ENCODE measurements around the gene TNFRSF6B. TPM values are rescaled to one million over a fixed set of nuclear protein-coding genes. Genes with fewer than 3 reads are reported as not detected.

Gene TNFRSF6B
- total RNA-seq, 1 donor from 2014 or later, result 2.8 TPM

DNA sequence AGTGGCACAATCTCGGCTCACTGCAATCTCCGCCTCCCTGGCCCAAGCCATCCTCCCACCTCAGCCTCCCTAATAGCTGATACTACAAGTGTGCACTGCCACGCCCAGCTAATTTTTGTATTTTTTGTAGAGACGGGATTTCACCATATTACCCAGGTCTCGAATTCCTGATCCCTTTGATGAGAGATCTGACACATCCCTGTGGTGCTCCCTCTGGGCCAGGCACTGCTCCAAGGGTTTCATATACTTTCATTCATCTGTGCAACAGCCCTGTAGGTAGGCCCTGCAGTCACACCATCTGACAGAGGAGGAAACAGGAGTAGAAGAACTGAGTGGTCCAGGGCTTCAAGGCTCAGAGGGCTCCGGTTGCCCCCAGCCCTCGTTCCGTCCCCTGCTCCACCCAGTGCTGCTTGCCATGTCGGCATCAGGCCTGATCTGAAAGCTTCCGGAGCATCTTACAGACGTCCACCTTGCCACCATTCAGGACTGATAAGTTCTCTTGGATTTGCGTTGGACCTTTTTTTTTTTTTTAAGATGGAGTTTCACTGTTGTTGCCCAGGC, 14.7 kb downstream of the TNFRSF6B start:
- H3K36me3 Mint-ChIP-seq (ENCODE audit: low read depth, unreplicated experiment), result peaks cover 21% of the 10 kb centered on the region
- Histone ChIP-seq H2AFZ (ENCODE audit: low read depth, low read length) (no peak overlapping the region), H3K4me2 (ENCODE audit: low read length) (no peak overlapping the region), H4K20me1 (ENCODE audit: insufficient read depth, low read length) (peaks cover 61% of the 10 kb centered on the region), H3K27ac (ENCODE audit: low read depth, low read length) (no peak overlapping the region), H3K4me3 (ENCODE audit: insufficient read depth, low read depth, low read length) (no peak overlapping the region), H3K4me1 (ENCODE audit: insufficient read depth, low read length) (peaks cover 15% of the 10 kb centered on the region), H3K36me3 (ENCODE audit: insufficient read depth, low read length) (peaks cover 21% of the 10 kb centered on the region), H3K27me3 (ENCODE audit: insufficient read depth, low read length) (no peaks in the 10 kb centered on the region), H3K9me3 (ENCODE audit: insufficient read depth, low read depth, low read length) (peaks cover 4% of the 10 kb centered on the region), H3K79me2 (ENCODE audit: insufficient read depth, low read length) (peaks cover 97% of the 10 kb centered on the region), H3K9ac (ENCODE audit: low read length) (no peak overlapping the region)
- peak overlapping the region; percentile 16 for H3K4me3 Mint-ChIP-seq (ENCODE audit: unreplicated experiment)
- no peak for DNase-seq (ENCODE audit: low read depth)
- FAIRE-seq, result no peak
- H3K9me3 Mint-ChIP-seq (ENCODE audit: unreplicated experiment), result peaks cover 13% of the 10 kb centered on the region
- no peak overlapping the region for H3K27ac Mint-ChIP-seq (ENCODE audit: unreplicated experiment)
- TF ChIP-seq, protein P1, sequence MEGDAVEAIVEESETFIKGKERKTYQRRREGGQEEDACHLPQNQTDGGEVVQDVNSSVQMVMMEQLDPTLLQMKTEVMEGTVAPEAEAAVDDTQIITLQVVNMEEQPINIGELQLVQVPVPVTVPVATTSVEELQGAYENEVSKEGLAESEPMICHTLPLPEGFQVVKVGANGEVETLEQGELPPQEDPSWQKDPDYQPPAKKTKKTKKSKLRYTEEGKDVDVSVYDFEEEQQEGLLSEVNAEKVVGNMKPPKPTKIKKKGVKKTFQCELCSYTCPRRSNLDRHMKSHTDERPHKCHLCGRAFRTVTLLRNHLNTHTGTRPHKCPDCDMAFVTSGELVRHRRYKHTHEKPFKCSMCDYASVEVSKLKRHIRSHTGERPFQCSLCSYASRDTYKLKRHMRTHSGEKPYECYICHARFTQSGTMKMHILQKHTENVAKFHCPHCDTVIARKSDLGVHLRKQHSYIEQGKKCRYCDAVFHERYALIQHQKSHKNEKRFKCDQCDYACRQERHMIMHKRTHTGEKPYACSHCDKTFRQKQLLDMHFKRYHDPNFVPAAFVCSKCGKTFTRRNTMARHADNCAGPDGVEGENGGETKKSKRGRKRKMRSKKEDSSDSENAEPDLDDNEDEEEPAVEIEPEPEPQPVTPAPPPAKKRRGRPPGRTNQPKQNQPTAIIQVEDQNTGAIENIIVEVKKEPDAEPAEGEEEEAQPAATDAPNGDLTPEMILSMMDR (IDR thresholded peaks at IDR 0.05; ENCODE audit: insufficient read depth, low read depth, low read length), result no peak
- no peak for TF ChIP-seq EZH2 (IDR thresholded peaks at IDR 0.05; ENCODE audit: insufficient read depth, low read length)
- H3K27me3 Mint-ChIP-seq (ENCODE audit: low read depth, unreplicated experiment), result no peaks in the 10 kb centered on the region
- peaks cover 10% of the 10 kb centered on the region for H3K4me1 Mint-ChIP-seq (ENCODE audit: low read depth, unreplicated experiment)

DNA sequence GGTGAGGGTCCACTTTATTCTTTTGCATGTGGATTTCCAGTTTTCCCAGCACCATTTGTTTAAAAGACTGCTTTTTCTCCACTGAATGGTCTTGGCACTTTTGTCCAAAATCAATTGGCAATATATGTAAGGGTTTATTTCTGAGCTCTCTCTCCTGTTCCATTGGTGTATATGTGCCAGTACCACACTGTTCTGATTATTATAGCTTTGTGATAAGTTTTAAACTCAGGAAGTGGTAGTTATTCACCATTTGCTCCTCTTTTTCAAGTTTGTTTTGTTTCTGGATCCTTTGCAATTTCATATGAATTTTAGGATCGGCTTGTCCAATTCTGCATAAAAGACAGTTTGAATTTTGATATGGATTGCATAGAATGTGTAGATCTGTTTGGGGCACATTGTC, 15.7 kb downstream of the TNFRSF6B start:
- no peak overlapping the region for H3K27ac ChIP-seq (ENCODE audit: low read depth, low read length)
- peaks cover 4% of the 10 kb centered on the region for H3K9me3 ChIP-seq (ENCODE audit: insufficient read depth, low read depth, low read length)
- H3K4me1 Mint-ChIP-seq (ENCODE audit: low read depth, unreplicated experiment), result peaks cover 5% of the 10 kb centered on the region
- H3K36me3 Mint-ChIP-seq (ENCODE audit: low read depth, unreplicated experiment), result peaks cover 25% of the 10 kb centered on the region
- H3K9me3 Mint-ChIP-seq (ENCODE audit: unreplicated experiment), result peaks cover 13% of the 10 kb centered on the region
- FAIRE-seq (no peak), DNase-seq (ENCODE audit: low read depth) (no peak)
- peaks cover 97% of the 10 kb centered on the region for H3K79me2 ChIP-seq (ENCODE audit: insufficient read depth, low read length)
- no peak overlapping the region for H2AFZ ChIP-seq (ENCODE audit: low read depth, low read length)
- TF ChIP-seq, protein P1 (IDR thresholded peaks at IDR 0.05; ENCODE audit: insufficient read depth, low read depth, low read length), result no peak
- no peak for TF ChIP-seq EZH2 (IDR thresholded peaks at IDR 0.05; ENCODE audit: insufficient read depth, low read length)
- no peak overlapping the region for H3K4me3 ChIP-seq (ENCODE audit: insufficient read depth, low read depth, low read length)
- H3K27me3 Mint-ChIP-seq (ENCODE audit: low read depth, unreplicated experiment), result no peaks in the 10 kb centered on the region
- H3K27ac Mint-ChIP-seq (ENCODE audit: unreplicated experiment), result no peak overlapping the region
- peaks cover 22% of the 10 kb centered on the region for H3K36me3 ChIP-seq (ENCODE audit: insufficient read depth, low read length)
- peaks cover 55% of the 10 kb centered on the region for H4K20me1 ChIP-seq (ENCODE audit: insufficient read depth, low read length)
- H3K4me3 Mint-ChIP-seq (ENCODE audit: unreplicated experiment), result no peak overlapping the region
- no peaks in the 10 kb centered on the region for H3K27me3 ChIP-seq (ENCODE audit: insufficient read depth, low read length)
- no peak overlapping the region for H3K4me2 ChIP-seq (ENCODE audit: low read length)
- peaks cover 7% of the 10 kb centered on the region for H3K4me1 ChIP-seq (ENCODE audit: insufficient read depth, low read length)
- H3K9ac ChIP-seq (ENCODE audit: low read length), result no peak overlapping the region

DNA sequence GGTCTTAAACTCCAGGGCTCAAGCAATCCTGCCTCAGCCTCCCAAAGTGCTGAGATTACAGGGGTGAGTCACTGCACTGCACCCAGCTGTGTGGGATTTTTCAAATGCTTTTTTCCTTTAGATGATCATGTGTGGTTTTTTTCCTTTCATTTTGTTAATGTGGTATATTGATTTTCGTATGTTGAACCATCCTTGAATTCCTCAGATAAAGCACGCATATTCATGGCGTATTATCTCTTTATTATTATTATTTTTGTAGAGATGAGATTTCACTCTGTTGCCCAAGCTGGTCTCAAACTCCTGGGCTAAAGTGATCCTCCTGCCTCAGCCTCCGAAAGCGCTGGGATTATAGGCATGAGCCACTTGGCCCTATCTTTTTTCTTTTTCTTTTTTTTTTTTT, 18.4 kb downstream of the TNFRSF6B start:
- Mint-ChIP-seq H3K4me1 (ENCODE audit: low read depth, unreplicated experiment) (peaks cover 3% of the 10 kb centered on the region), H3K9me3 (ENCODE audit: unreplicated experiment) (peaks cover 13% of the 10 kb centered on the region), H3K27ac (ENCODE audit: unreplicated experiment) (no peak overlapping the region), H3K4me3 (ENCODE audit: unreplicated experiment) (no peak overlapping the region), H3K27me3 (ENCODE audit: low read depth, unreplicated experiment) (no peaks in the 10 kb centered on the region), H3K36me3 (ENCODE audit: low read depth, unreplicated experiment) (peaks cover 26% of the 10 kb centered on the region)
- Histone ChIP-seq H2AFZ (ENCODE audit: low read depth, low read length) (no peak overlapping the region), H3K9me3 (ENCODE audit: insufficient read depth, low read depth, low read length) (peaks cover 4% of the 10 kb centered on the region), H3K4me3 (ENCODE audit: insufficient read depth, low read depth, low read length) (no peak overlapping the region), H3K27ac (ENCODE audit: low read depth, low read length) (no peak overlapping the region), H3K4me2 (ENCODE audit: low read length) (no peak overlapping the region), H3K79me2 (ENCODE audit: insufficient read depth, low read length) (peaks cover 94% of the 10 kb centered on the region), H3K9ac (ENCODE audit: low read length) (no peak overlapping the region), H4K20me1 (ENCODE audit: insufficient read depth, low read length) (peaks cover 48% of the 10 kb centered on the region), H3K36me3 (ENCODE audit: insufficient read depth, low read length) (peaks cover 17% of the 10 kb centered on the region), H3K27me3 (ENCODE audit: insufficient read depth, low read length) (no peaks in the 10 kb centered on the region), H3K4me1 (ENCODE audit: insufficient read depth, low read length) (no peaks in the 10 kb centered on the region)
- FAIRE-seq (no peak), DNase-seq (ENCODE audit: low read depth) (no peak)
- TF ChIP-seq, protein P1 (IDR thresholded peaks at IDR 0.05; ENCODE audit: insufficient read depth, low read depth, low read length), result no peak
- no peak for TF ChIP-seq EZH2 (IDR thresholded peaks at IDR 0.05; ENCODE audit: insufficient read depth, low read length)

Measured in astrocyte (in vitro differentiated cells and primary cell).